Thoracic aorta (tissue), 2 donors: Measurements from ENCODE around the gene CCDC82. TPM values are rescaled to one million over a fixed set of nuclear protein-coding genes. Genes with fewer than 3 reads are reported as not detected.

ENCODE experiments used
- ATAC-seq: fragments of 150-250 bp; one replicate; pipeline ENCODE4 v1.8.0; 2017; ENCODE audit warnings: low read depth; ENCODE audit not compliant: insufficient number of reproducible peaks, low FRiP score
- DNase-seq: peaks from one replicate; pipeline ENCODE4 v3.0.0-alpha.2; 2020; ENCODE audit warnings: low spot score
- H3K27ac ChIP-seq, 2 donors: fragments of 200-600 bp; sonication (generic); 1 replicate in 1 of 2; 2 replicates in 1 of 2; pipeline ENCODE4 v1.5.1; 2016; ENCODE audit warnings: mild to moderate bottlenecking in 2 of 2, moderate library complexity in 2 of 2
- H3K27me3 ChIP-seq: fragments of 200-600 bp; sonication (generic); replicated peaks from 2 replicates; pipeline ENCODE4 v1.6.0; 2016; ENCODE audit warnings: mild to moderate bottlenecking; ENCODE audit not compliant: insufficient read depth
- H3K36me3 ChIP-seq: fragments of 200-600 bp; sonication (generic); one replicate; pipeline ENCODE4 v1.5.1; 2016
- H3K4me1 ChIP-seq, 2 donors: fragments of 200-600 bp; sonication (generic); 1 replicate in 1 of 2; 2 replicates in 1 of 2; pipeline versions ENCODE4 v1.5.1 to v1.6.0; 2016; ENCODE audit warnings: low read depth in 2 of 2, mild to moderate bottlenecking in 1 of 2; ENCODE audit not compliant: control insufficient read depth in 1 of 2
- H3K4me3 ChIP-seq: fragments of 200-600 bp; sonication (generic); 2 replicates; pipeline ENCODE4 v1.5.1; 2016; ENCODE audit warnings: mild to moderate bottlenecking
- H3K9me3 ChIP-seq: fragments of 200-600 bp; sonication (generic); 2 replicates; pipeline ENCODE4 v1.5.1; 2016
- CTCF ChIP-seq: fragments of 200-600 bp; sonication (generic); IDR thresholded peaks from one replicate; pipeline ENCODE4 v1.5.1; 2019; ENCODE audit warnings: antibody characterized with exemption
- total RNA-seq, 2 donors: library from RNA; depleted of rRNA; stranded (reverse); fragments of >200 nt; gene quantifications; one replicate each; pipeline versions ENCODE4 v1.1.0 to v1.2.3, GENCODE V29; 2016

CCDC82 gene
- total RNA-seq, 2 donors from 2014 or later = 28.8 to 34.2 TPM

DNA sequence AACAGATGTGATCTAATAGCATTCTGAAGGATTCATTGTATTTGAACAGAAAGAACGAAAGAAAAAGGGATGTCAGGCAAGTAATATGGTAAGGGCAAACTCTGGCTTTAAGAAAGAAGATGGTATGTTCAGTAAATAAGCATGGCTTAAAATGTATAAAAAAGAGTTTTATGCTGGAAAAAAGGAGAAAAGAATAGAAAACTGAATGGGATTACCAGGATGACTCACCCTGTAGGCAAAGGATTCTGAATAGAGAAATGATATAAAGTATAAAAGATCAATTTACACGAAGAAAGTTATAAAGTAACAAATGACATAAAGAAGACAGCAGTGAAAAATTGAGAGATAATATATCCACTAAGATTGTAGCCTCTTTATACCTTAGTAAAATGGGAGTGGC lies 4.5 kb downstream of the CCDC82 start:
- no peak for ATAC-seq

DNA sequence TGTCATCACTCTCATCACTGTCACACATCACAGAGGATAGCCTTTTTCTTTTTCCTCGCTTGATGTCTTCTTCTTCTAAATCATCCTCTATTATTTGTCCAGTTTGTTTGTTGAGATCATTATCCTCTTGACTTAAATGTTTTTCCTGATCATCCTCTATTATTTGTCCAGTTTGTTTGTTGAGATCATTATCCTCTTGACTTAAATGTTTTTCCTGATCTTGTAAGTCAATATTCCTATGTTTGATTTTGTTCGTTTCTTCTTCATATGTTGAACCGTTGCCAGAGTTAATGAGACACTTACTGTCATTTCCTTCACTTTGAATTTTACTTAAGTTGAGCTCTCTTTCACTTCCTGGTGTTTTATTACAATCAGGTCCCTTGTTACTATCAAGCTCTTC lies 5.6 kb downstream of the CCDC82 start:
- Histone ChIP-seq H3K4me3 (no peak overlapping the region), H3K27me3 (no peaks in the 10 kb centered on the region), H3K36me3 (peaks cover 3% of the 10 kb centered on the region), H3K27ac (no peak overlapping the region), H3K4me1 (peaks cover 12 to 20% of the 10 kb centered on the region in 2 donors), H3K9me3 (no peaks in the 10 kb centered on the region)
- ATAC-seq (no peak), DNase-seq (no peak)
- no peak for TF ChIP-seq CTCF

More for the DNA sequence above, 4.5 kb downstream of the CCDC82 start:
- Histone ChIP-seq H3K27ac (no peak overlapping the region), H3K36me3 (peaks cover 3% of the 10 kb centered on the region), H3K4me3 (no peak overlapping the region), H3K27me3 (no peaks in the 10 kb centered on the region), H3K4me1 (peaks cover 12 to 20% of the 10 kb centered on the region in 2 donors), H3K9me3 (no peaks in the 10 kb centered on the region)
- DNase-seq = no peak
- TF ChIP-seq CTCF = no peak

DNA sequence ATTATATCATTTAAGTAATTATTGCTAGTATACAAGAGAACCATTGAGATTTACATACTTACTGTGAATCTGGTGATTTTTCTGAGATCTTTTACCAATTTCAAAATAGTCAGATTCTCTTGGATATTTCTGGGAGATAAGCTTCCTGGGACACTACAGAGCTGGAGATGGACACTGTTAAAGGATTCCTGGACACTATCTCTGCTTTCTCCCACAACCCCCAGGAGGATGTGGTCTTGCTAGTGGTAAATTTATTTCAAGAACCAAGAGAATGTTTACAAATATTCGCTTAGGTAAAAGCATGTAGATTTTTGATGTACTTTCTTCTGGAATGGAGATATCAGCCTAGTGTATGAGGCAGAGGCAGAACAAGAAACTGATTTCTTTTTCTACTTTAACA lies 12.9 kb downstream of the CCDC82 start:
- no peak for ATAC-seq
- no peak for TF ChIP-seq CTCF
- no peak overlapping the region for H3K27ac ChIP-seq

DNA sequence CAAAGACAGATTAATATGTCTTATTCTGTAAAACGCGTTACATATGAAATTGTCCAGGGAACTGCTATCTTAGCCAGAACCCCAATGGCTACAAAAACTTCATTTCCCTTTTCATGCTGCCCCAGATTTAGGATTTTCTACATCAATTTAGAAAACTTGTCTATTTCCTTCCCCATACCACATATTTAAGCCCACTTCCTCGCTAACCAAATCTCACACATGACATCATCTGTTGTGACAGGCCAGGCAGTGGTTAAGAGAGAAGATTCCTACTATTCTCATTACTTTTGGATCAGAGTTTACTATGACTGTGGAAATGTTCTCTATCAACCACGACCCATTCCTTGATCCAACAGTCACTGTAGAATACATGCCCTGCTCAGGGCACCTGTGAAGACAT lies 15.9 kb downstream of the CCDC82 start:
- Histone ChIP-seq H3K27me3 (no peaks in the 10 kb centered on the region), H3K4me3 (no peak overlapping the region), H3K27ac (no peak overlapping the region), H3K4me1 (no peaks in the 10 kb centered on the region), H3K9me3 (no peaks in the 10 kb centered on the region), H3K36me3 (peaks cover 14% of the 10 kb centered on the region)
- DNase-seq = no peak
- no peak for TF ChIP-seq CTCF
- ATAC-seq = no peak

More for the DNA sequence above, 12.9 kb downstream of the CCDC82 start:
- H3K9me3 ChIP-seq = no peaks in the 10 kb centered on the region
- H3K4me1 ChIP-seq = no peaks in the 10 kb centered on the region
- H3K27me3 ChIP-seq = no peaks in the 10 kb centered on the region
- DNase-seq = no peak
- peaks cover 4% of the 10 kb centered on the region for H3K36me3 ChIP-seq
- no peak overlapping the region for H3K4me3 ChIP-seq

DNA sequence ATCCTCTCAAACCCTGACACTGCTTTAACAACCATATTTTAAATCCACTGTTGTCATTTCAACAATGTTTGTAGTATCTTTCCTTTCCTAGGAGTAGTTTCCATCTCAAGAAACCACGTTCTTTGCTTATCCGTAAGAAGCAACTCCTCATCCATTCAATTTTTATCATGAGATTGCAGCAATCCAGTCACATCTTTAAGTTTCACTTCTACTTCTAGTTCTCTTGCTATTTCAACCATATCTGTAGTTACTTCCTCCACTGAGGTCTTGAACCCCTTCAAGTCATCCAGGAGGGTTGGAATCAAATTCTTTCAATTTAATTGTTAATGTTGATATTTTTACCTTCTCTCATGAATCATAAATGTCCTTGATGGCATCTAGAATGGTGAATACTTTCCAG lies 22.4 kb downstream of the CCDC82 start:
- ATAC-seq (no peak), DNase-seq (no peak)
- Histone ChIP-seq H3K9me3 (no peaks in the 10 kb centered on the region), H3K27me3 (no peaks in the 10 kb centered on the region), H3K4me3 (no peak overlapping the region), H3K36me3 (peaks cover 20% of the 10 kb centered on the region), H3K4me1 (no peaks in the 10 kb centered on the region), H3K27ac (no peak overlapping the region)
- TF ChIP-seq CTCF = no peak
